HepG2 (cell line): ENCODE data around the gene OR6B1. TPM values are rescaled to one million over a fixed set of nuclear protein-coding genes. Genes with fewer than 3 reads are reported as not detected.

Source experiments
- ATAC-seq: fragments of 200-7000 bp; cut with Tn5 transposase; 3 replicates; pipeline ENCODE4 v1.9.1; 2020; ENCODE audit warnings: mild to moderate bottlenecking, moderate library complexity
- BruUV-seq: library from RNA; stranded (reverse); fragments of 400-500 nt; replicated peaks from 2 replicates; lab custom pipeline; 2021; lab: Mats Ljungman, UMichigan
- CTCF ChIA-PET: fragments of 300-600 bp; formaldehyde crosslinking; extraction: SDS; loops from one replicate; lab custom pipeline; 2021; ENCODE audit warnings: low total read pairs, inconsistent platforms, low intra/inter-chr PET ratio; lab: Yijun Ruan, JAX
- POLR2A ChIA-PET: fragments of 350-600 bp; sonication (Branson Sonifier 250); formaldehyde crosslinking; loops from one replicate; lab custom pipeline; 2020; ENCODE audit warnings: antibody characterized with exemption, inconsistent platforms; lab: Yijun Ruan, JAX
- DNase-seq: peaks from one replicate; pipeline ENCODE4 v3.0.0-alpha.2; 2015; ENCODE audit warnings: low spot score
- FAIRE-seq: peaks from 3 replicates; lab custom pipeline; 2011; peaks lifted over from hg19 to GRCh38; lab: Jason Lieb, UNC
- H2AFZ ChIP-seq: one replicate; pipeline ENCODE4 v1.6.1; 2011; ENCODE audit warnings: low read length, inconsistent platforms
- H3K27ac ChIP-seq: fragments of 300-600 bp; 3 replicates; pipeline ENCODE4 v1.8.0; 2011; ENCODE audit warnings: mixed run types, mild to moderate bottlenecking, mixed read lengths, low read length, inconsistent platforms; ENCODE audit not compliant: insufficient read depth; ENCODE audit errors: extremely low read length
- H3K27me3 ChIP-seq, 2 experiments: fragments of 200-600 bp in 1 of 2; 2 replicates in 1 of 2; 3 replicates in 1 of 2; pipeline versions ENCODE4 v1.6.0 to v1.8.0; 2011; ENCODE audit warnings: low read length in 2 of 2, mild to moderate bottlenecking in 2 of 2, moderate library complexity in 2 of 2, inconsistent platforms in 1 of 2; ENCODE audit not compliant: insufficient read depth in 2 of 2, control insufficient read depth in 1 of 2
- H3K36me3 ChIP-seq, 2 experiments: fragments of 200-600 bp in 1 of 2; replicated peaks in 1 of 2; 2 replicates in 1 of 2; 3 replicates in 1 of 2; pipeline versions ENCODE4 v1.5.1 to v1.8.0; 2011; ENCODE audit warnings: low read length in 2 of 2, inconsistent platforms in 1 of 2; ENCODE audit not compliant: insufficient read depth in 2 of 2, control insufficient read depth in 1 of 2
- H3K4me1 ChIP-seq: 2 replicates; pipeline ENCODE4 v1.5.1; 2012; ENCODE audit warnings: low read length, inconsistent platforms; ENCODE audit not compliant: insufficient read depth
- H3K4me2 ChIP-seq: 2 replicates; pipeline ENCODE4 v1.6.0; 2011; ENCODE audit warnings: low read depth, low read length, inconsistent platforms
- H3K4me3 ChIP-seq, 3 experiments: fragments of 200-600 bp in 1 of 3; sonication (generic), shearing (Covaris generic) in 1 of 3; replicated peaks in 1 of 3; 2 replicates each; pipeline ENCODE4 v1.5.1; 2011 to 2016; ENCODE audit warnings: low read length in 3 of 3, inconsistent platforms in 2 of 3, low read depth in 2 of 3, mild to moderate bottlenecking in 2 of 3, control low read depth in 1 of 3, mixed read lengths in 1 of 3; ENCODE audit not compliant: insufficient read depth in 1 of 3
- H3K79me2 ChIP-seq: one replicate; pipeline ENCODE4 v1.6.1; 2011; ENCODE audit warnings: low read length, inconsistent platforms; ENCODE audit not compliant: insufficient read depth
- H3K9ac ChIP-seq: 2 replicates; pipeline ENCODE4 v1.6.0; 2011; ENCODE audit warnings: mild to moderate bottlenecking, low read depth, low read length, inconsistent platforms; ENCODE audit not compliant: insufficient read depth
- H3K9me3 ChIP-seq: 2 replicates; pipeline ENCODE4 v1.5.1; 2012; ENCODE audit warnings: mild to moderate bottlenecking, low read length
- H4K20me1 ChIP-seq: 2 replicates; pipeline ENCODE4 v1.6.0; 2011; ENCODE audit warnings: inconsistent platforms, mild to moderate bottlenecking, low read length, moderate library complexity; ENCODE audit not compliant: insufficient read depth
- ARNTL ChIP-seq: sonication (generic); formaldehyde crosslinking; IDR thresholded peaks from 2 replicates; pipeline ENCODE4 v1.4.0; 2020; ENCODE audit warnings: mild to moderate bottlenecking, missing genetic modification reagents
- PAX8 ChIP-seq: sonication (generic); formaldehyde crosslinking; IDR thresholded peaks from 2 replicates; pipeline ENCODE4 v1.8.0; 2022; ENCODE audit warnings: mild to moderate bottlenecking, missing genetic modification reagents, borderline replicate concordance
- PITX1 ChIP-seq: sonication (generic); formaldehyde crosslinking; IDR thresholded peaks from 2 replicates; pipeline ENCODE4 v1.5.1; 2020; ENCODE audit warnings: mild to moderate bottlenecking, missing genetic modification reagents
- TCF12 ChIP-seq, 2 experiments: fragments of 450-650 bp in 1 of 2; sonication (generic) in 1 of 2; formaldehyde crosslinking in 1 of 2; IDR thresholded peaks; 2 replicates each; pipeline versions ENCODE4 v1.6.1 to v1.8.0; 2017 to 2022; ENCODE audit warnings: antibody characterized with exemption in 1 of 2, mild to moderate bottlenecking in 1 of 2, missing genetic modification reagents in 1 of 2, moderate library complexity in 1 of 2
- ZFP41 ChIP-seq: sonication (generic); formaldehyde crosslinking; IDR thresholded peaks from 2 replicates; pipeline ENCODE4 v1.4.0; 2020; ENCODE audit warnings: mild to moderate bottlenecking, missing genetic modification reagents, borderline replicate concordance
- ZNF143 ChIP-seq: sonication (generic); formaldehyde crosslinking; IDR thresholded peaks from 2 replicates; pipeline ENCODE4 v1.4.0; 2020; ENCODE audit warnings: missing genetic modification reagents
- WGBS: methylation state at CpG from one replicate; pipeline ENCODE4 v1.1.6; 2017; ENCODE audit warnings: low lambda C conversion rate; 5-methylcytosine and 5-hydroxymethylcytosine counted together
- in situ Hi-C: cut with HindIII; loops from 2 replicates; pipeline ENCODE4 v1.10.0; 2017; ENCODE audit warnings: low pct_unique_long_range_greater_than_20kb; ENCODE audit not compliant: extremely low pct_ligation_motif_present
- intact Hi-C: fragments of 100-400 bp; cut with micrococcal nuclease; formaldehyde crosslinking; loops from one replicate; pipeline ENCODE4 v1.10.0; 2022; ENCODE audit not compliant: unreplicated experiment
- polyA plus RNA-seq, 8 experiments: library from polyadenylated mRNA; depleted of rRNA in 3 of 8; stranded (reverse) in 7 of 8; unstranded in 1 of 8; fragments of >200 nt; fragmentation: Illumina TruSeq in 4 of 8; extraction: Trizol in 4 of 8; gene quantifications; 2 replicates each; pipeline versions ENCODE4 v1.2.1 to v1.2.3, GENCODE V29; 2011 to 2016; ENCODE audit warnings: low read depth in 4 of 8, missing spikeins in 1 of 8, mixed read lengths in 1 of 8; ENCODE audit not compliant: insufficient read depth in 1 of 8
- total RNA-seq, 5 experiments: library from RNA; depleted of rRNA; stranded (reverse); fragments of >200 nt; fragmentation: Illumina TruSeq; extraction: Trizol; gene quantifications; 2 replicates each; pipeline ENCODE4 v1.2.3, GENCODE V29; 2016; ENCODE audit warnings: low read depth in 1 of 5
- TF ChIP-seq, protein P1 (sequence below): sonication (generic); formaldehyde crosslinking; IDR thresholded peaks from 2 replicates; pipeline ENCODE4 v1.8.0; 2022; ENCODE audit warnings: missing genetic modification reagents, mild to moderate bottlenecking, inconsistent platforms, borderline replicate concordance
- TF ChIP-seq, protein P2 (sequence below): IDR thresholded peaks from 2 replicates; pipeline ENCODE4 v1.6.1; 2012; ENCODE audit warnings: inconsistent platforms
- TF ChIP-seq, protein P3 (sequence below): sonication (generic); formaldehyde crosslinking; IDR thresholded peaks from 2 replicates; pipeline ENCODE4 v1.5.1; 2020; ENCODE audit warnings: mild to moderate bottlenecking, moderate library complexity, missing genetic modification reagents

Gene OR6B1
- total and polyA plus RNA-seq, 2 of the 13 experiments (the other 11 are each of a cell fraction or from before 2014, with no cell fraction given), result 0.18 TPM; not detected in 1

DNA sequence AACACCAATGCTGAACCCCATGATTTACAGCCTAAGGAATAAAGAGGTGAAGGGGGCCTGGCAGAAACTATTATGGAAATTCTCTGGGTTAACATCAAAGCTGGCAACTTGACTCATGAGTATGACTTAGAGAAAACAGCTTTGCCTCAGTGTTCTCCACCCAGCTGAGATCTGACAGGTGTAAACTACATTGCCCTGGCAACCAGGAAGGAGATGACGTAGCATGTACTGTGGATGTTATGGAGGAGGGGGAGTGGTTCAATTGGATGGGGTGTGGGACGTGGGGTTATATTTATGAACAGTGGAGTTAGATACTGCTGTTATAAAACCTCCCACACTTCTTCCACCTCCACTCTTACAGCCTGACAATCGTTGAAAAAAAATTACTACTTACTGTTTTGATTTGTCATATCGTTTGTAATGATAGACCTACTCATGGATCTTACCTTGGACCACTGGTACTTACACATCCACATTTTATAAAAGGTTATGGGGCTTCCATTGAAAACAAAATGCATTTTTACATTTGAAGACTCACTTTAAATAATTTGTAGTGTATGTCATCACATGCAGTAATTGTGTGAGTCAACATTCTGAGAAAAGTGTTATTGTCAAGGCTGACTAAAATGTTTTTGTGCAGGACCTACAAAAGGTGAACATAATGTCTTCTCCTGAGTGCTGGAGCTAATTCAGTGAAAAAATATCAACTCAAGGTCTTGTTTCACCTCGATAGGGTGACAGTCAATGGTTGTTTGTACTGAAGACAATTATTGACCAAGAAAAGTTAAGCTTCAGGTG lies 39.1 kb upstream of the OR6B1 start:
- H3K4me1 ChIP-seq, result peaks cover 32% of the 10 kb centered on the region
- no peaks in the 10 kb centered on the region for H3K79me2 ChIP-seq
- no TSS peak for BruUV-seq
- no peaks in the 10 kb centered on the region for H3K27me3 ChIP-seq
- intact Hi-C loops (no loop called here), in situ Hi-C loops (no loop called here)
- H4K20me1 ChIP-seq, result no peaks in the 10 kb centered on the region
- H3K36me3 ChIP-seq, result no peaks in the 10 kb centered on the region
- DNase-seq (no peak), FAIRE-seq (no peak), ATAC-seq (no peak)
- CTCF ChIA-PET, result no interaction called here
- TF ChIP-seq TCF12 (IDR thresholded peaks at IDR 0.05) (no peak), TCF12 (CRISPR knock-in tag; IDR thresholded peaks at IDR 0.05) (no peak), PITX1 (no peak), ZFP41 (CRISPR knock-in tag) (no peak), ZNF143 (CRISPR knock-in tag) (no peak), PAX8 (CRISPR knock-in tag) (no peak), ARNTL (CRISPR knock-in tag) (no peak)
- TF ChIP-seq, protein P1, sequence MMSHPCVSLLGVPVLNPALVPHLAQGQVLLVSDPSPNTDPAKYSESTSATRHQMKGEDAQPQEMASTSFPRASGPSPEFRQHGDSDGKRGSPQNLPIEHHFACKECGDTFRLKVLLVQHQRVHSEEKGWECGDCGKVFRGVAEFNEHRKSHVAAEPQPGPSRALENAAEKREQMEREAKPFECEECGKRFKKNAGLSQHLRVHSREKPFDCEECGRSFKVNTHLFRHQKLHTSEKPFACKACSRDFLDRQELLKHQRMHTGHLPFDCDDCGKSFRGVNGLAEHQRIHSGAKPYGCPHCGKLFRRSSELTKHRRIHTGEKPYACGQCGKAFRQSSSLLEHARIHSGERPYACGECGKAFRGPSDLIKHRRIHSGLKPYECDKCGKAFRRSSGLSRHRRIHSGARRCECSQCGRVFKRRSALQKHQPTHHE, result no peak
- TF ChIP-seq, protein P2, sequence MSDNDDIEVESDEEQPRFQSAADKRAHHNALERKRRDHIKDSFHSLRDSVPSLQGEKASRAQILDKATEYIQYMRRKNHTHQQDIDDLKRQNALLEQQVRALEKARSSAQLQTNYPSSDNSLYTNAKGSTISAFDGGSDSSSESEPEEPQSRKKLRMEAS, result no peak
- TF ChIP-seq, protein P3, sequence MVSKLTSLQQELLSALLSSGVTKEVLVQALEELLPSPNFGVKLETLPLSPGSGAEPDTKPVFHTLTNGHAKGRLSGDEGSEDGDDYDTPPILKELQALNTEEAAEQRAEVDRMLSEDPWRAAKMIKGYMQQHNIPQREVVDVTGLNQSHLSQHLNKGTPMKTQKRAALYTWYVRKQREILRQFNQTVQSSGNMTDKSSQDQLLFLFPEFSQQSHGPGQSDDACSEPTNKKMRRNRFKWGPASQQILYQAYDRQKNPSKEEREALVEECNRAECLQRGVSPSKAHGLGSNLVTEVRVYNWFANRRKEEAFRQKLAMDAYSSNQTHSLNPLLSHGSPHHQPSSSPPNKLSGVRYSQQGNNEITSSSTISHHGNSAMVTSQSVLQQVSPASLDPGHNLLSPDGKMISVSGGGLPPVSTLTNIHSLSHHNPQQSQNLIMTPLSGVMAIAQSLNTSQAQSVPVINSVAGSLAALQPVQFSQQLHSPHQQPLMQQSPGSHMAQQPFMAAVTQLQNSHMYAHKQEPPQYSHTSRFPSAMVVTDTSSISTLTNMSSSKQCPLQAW (CRISPR knock-in tag), result no peak
- no peak overlapping the region for H3K9ac ChIP-seq
- 64% methylated on average over 5 of the region's 5 CpGs for WGBS
- no peak overlapping the region for H2AFZ ChIP-seq
- no peak overlapping the region for H3K4me2 ChIP-seq
- H3K27ac ChIP-seq, result no peak overlapping the region
- H3K9me3 ChIP-seq, result no peaks in the 10 kb centered on the region
- no peak overlapping the region for H3K4me3 ChIP-seq
- POLR2A ChIA-PET, result no interaction called here
